NCI-H2171 treated with DMSO at 0.1 percent for 48 hours (cell line): ENCODE data around the gene CCDC170.
A peak's percentile ranks its signal among the peaks of the same experiment; 100 is the strongest.
"Not testable (repeated sequence)": the region's sequence is repeated elsewhere in the genome, so short reads cannot be mapped to it uniquely, and the experiment has no call there.

Experiments
- DNase-seq: peaks from one replicate; lab custom pipeline; 2025; lab: John Stamatoyannopoulos, UW

Gene CCDC170, protein sequence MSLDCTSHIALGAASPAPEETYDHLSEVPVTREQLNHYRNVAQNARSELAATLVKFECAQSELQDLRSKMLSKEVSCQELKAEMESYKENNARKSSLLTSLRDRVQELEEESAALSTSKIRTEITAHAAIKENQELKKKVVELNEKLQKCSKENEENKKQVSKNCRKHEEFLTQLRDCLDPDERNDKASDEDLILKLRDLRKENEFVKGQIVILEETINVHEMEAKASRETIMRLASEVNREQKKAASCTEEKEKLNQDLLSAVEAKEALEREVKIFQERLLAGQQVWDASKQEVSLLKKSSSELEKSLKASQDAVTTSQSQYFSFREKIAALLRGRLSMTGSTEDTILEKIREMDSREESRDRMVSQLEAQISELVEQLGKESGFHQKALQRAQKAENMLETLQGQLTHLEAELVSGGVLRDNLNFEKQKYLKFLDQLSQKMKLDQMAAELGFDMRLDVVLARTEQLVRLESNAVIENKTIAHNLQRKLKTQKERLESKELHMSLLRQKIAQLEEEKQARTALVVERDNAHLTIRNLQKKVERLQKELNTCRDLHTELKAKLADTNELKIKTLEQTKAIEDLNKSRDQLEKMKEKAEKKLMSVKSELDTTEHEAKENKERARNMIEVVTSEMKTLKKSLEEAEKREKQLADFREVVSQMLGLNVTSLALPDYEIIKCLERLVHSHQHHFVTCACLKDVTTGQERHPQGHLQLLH

DNA sequence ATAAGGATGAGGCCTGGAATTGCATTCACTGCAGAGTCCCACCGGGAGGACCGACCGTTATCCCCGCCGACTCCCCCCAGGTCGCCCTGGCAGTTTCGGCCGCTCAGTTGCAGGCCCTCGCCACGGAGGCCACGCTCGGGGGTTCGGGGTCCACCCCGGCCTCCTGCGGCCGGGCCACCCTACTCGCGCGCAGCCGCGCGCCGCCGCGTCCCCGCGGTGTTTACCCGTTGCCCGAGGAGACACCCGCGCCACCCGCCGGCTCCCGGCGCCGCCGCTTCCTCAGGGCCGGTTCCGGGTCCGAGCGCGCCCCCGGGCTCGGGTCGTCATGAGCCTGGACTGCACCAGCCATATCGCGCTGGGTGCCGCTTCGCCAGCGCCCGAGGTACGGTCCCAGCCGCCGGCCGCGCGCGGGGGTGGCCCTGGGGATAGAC lies at the start of gene CCDC170:
CCDC170 (plus strand) TSS at position 214 of the 431 bp plus-strand sequence; CDS start at position 326, 112 bp downstream.
- DNase-seq = no peak

- no peak for DNase-seq
Observed at GRCh38 chr6:151445482-151445881, 48.3 kb upstream of the CCDC170 start.

DNA sequence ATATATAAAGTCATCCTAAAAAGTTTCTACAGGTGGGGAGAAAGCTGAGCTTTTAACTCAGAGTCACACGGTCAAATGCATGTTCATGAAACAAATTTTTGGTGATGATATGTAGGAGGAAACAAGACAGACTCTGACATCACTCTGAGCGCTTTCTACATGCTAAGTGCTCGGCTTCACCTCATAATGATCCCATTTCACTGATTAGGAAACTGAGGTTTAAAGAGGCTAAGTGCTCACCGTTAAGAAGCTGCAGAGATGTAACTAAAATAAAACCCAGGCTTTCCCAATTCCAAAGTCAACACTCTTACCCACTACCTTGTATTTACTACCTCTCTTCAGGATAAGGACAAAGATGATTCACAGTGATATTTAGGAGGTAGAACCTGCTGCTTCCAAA lies 46.6 kb upstream of the CCDC170 start:
- DNase-seq = no peak

DNA sequence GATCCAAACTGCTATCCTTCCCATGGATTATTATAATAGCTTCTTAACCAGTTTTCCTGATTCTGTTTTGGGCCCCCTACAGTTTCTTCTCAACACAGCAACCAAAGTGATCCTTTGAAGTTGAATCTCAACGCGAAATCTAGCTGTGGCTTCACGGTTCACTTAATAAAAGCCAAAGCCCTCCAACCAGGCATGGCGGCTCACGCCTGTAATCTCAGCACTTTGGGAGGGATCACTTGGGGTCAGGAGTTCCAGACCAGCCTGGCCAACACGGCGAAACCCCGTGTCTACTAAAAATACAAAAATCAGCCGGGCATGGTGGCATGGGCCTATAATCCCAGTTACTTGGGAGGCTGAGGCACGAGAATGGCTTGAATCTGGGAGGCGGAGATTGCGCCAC lies 45.2 kb upstream of the CCDC170 start:
- DNase-seq = no peak

GRCh38 chr6:151450928-151451327 lies 42.9 kb upstream of the CCDC170 start:
- DNase-seq = not testable (repeated sequence)

GRCh38 chr6:151451417-151451949 lies 42.3 kb upstream of the CCDC170 start:
- no peak for DNase-seq

- DNase-seq = peak; percentile 100
Observed at GRCh38 chr6:151451950-151452749, 41.7 kb upstream of the CCDC170 start, which contains the start of gene RMND1. TSS of gene RMND1 (minus strand) at chr6:151452126. CDS start at chr6:151445811, 6,315 bp downstream.

GRCh38 chr6:151452750-151453427 lies 40.9 kb upstream of the CCDC170 start:
- DNase-seq = no peak

GRCh38 chr6:151455751-151456398 lies 37.9 kb upstream of the CCDC170 start:
- not testable (repeated sequence) for DNase-seq

GRCh38 chr6:151461673-151462072 lies 32.1 kb upstream of the CCDC170 start:
- no peak for DNase-seq

- no peak for DNase-seq
Observed at GRCh38 chr6:151464702-151465101, 29.1 kb upstream of the CCDC170 start.

DNA sequence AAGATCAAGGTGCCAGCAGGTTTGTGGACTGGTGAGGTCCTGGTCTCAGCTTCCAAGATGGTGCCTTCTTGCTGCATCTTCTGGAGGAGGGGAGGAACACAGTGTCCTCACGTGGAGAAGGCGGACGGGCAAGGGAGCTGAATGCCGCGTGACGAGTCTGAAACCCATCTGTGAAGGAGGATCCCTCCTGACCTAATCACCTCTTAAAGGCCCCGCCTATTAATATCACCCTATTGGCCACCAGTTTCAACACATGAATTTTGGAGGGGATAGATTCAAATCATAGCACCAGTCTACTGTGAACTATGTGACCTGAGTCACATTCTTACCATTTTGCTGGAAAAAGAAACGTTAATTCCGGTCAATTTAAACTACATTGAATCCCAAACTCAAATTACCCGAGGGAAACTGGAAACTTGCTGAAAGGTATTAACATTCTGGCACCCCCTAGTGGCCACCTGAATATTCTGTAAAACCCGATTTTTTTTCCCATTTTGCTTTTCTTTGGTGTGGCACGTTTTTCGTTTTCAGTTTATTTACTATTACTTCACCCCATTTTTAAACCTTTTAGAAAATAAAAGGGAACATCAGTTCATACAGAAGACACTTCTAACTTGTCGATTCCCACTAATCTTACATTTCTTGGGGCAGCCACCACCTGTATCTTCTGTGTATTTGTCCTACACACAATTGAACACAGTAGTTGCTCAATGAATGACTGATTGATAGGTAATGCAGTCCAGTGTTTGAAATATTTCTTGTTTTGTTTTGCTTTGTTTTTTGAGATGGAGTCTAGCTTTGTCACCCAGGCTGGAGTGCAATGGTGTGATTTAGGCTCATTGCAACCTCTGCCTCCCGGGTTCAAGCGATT lies 17.9 kb upstream of the CCDC170 start:
- DNase-seq = peak; percentile 64

- no peak for DNase-seq
Observed at GRCh38 chr6:151477726-151478125, 16.1 kb upstream of the CCDC170 start.

DNA sequence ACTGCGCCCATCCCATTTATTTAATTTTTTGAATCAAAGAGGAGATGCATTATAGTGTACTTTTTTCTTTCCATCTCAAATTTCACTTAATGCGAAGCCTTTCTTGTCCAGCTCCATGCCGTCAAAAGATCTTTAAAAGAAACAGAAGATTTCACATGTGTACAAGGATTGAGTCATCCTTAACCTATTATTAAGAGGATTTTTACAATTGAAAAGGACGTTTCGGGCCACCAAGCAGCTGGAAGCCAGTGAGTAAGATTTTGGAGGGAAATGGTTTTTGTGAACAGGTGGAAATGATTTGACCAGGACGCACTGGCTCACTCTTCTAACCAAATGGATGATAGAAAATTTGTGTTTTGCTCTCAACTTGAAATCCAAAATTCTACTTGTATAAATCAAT lies 15.1 kb upstream of the CCDC170 start:
- DNase-seq = no peak

GRCh38 chr6:151481786-151482185 lies 12.0 kb upstream of the CCDC170 start:
- DNase-seq = no peak

DNA sequence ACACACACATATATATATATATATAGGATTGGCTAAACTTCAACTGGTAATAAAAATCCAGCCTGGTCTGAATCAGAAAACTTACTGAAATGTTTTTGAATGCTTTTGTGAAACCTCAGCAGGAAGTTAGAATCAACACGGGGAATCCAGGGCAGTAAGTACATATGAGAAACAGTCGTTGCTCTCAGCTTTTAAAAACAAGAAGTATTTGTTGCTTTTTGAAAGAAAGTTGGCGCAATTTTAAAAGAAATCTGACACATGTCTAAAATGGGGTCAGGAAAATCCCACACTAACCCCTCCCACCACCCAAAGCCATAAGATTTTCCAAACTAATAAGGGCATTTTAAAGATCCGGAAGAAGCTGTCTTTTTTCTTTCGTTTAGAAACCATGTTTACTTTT lies 11.5 kb upstream of the CCDC170 start:
- DNase-seq = no peak

- DNase-seq = no peak
Observed at GRCh38 chr6:151483994-151484393, 9.8 kb upstream of the CCDC170 start.

DNA sequence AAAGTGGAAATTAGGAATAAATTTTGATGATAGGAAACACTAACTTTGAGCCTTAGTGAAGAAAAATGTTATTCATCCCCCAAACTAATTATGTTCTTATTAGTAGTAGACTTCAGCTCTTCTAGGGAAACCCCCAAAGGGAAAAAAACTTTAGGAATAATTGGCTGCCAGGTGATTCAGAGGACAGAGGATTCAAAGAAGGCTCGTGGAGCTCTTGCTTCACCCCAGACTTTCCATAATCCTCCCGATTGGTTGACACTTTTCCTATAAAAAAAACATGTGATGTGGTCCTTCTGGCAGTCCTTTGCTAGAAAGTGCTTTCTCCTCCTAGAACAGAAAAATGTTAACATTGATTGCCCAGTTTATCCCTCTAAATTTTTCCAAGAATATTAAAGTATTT lies 5.6 kb upstream of the CCDC170 start:
- DNase-seq = no peak

DNA sequence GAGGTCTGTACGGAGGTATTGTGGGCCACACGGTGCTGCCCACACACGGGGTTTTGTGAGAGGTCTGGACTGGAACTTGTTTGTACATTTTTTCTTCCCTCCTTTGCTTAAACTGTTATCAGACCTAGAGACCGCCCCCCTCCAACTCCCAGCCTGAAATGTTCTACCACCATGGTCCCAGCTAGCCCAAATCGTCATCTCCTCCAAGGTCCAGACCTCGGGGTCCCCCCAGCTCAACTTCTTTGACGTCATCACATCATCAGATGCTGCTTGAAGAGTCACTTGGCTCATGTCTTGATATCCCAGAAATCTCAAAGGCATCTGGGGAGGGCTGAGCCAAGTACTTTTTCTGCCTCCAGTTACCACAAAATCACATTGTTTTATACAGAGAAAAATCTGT lies 2.8 kb upstream of the CCDC170 start:
- DNase-seq = no peak
